Measurements from ENCODE around the gene C1orf35.

The C1orf35 gene

DNA sequence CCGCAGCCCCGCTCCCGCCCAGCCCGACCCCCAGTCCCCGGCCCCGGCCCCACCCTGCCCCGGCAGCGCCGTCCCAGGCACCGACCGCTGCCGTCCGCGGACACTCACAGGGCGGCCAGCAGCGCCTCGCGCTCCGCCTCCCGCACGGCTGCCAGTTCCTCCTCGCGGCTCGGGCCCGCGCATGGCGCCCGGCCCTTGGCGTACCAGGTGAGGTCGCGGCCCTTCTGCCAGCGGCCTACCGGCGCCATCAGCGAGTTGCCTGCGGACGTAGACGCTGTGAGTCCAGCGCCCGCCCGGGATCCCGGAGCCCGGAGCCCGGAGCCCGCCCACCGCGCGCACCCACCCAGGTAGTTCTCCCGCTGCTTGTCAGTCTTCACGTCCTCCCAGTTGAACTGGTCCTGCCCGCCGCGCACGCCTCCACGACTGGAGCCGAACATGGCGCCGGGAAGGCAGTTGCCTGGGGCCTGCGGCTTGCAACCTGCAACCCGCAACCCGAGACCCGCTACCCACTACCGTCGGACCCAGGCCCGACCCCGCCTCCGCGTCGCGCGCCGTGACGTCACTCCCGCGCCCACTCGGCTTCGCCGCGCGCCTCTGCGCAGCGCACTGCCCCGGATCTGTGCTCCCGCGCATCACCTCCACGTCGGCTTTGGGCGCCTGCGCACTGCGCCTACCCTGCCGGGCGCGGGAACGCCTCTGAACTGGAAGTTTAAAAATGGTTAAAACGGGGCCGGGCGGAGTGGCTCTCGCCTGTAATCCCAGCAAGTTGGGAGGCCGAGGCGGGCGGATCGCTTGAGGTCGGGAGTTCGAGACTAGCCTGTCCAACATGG lies at the start of gene C1orf35:
TSS of gene C1orf35 (minus strand) at position 535 of the 830 bp plus-strand sequence. CDS start at position 437, 98 bp downstream.
- peak; percentile 93 for DNase-seq

DNA sequence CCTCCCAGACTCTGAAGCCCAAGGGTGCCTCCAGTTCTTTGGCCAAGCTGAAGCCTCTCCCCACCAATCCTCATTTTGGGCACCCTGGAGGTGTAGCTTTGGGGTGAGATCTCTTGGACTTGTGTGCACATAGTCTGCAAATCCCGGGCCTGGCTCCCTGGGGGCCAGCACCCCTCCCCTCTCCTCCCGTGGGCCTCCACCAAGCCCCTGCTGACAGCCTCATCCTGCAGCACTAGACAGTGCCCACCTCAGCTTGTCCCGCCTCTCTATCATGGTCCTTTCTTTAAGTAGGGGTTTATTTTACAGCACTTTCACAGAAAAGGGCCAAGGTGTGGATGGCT lies 49.8 kb upstream of the C1orf35 start:
- DNase-seq: peak; percentile 12

GRCh38 chr1:228152097-228152917 lies 49.2 kb upstream of the C1orf35 start:
- peak; percentile 11 for DNase-seq

- DNase-seq: peak; percentile 14
Measured at GRCh38 chr1:228151180-228151925, 48.2 kb upstream of the C1orf35 start.

GRCh38 chr1:228150461-228151179 lies 47.5 kb upstream of the C1orf35 start:
- DNase-seq: peak; percentile 12

GRCh38 chr1:228150120-228150460 lies 47.0 kb upstream of the C1orf35 start:
- no peak for DNase-seq

DNA sequence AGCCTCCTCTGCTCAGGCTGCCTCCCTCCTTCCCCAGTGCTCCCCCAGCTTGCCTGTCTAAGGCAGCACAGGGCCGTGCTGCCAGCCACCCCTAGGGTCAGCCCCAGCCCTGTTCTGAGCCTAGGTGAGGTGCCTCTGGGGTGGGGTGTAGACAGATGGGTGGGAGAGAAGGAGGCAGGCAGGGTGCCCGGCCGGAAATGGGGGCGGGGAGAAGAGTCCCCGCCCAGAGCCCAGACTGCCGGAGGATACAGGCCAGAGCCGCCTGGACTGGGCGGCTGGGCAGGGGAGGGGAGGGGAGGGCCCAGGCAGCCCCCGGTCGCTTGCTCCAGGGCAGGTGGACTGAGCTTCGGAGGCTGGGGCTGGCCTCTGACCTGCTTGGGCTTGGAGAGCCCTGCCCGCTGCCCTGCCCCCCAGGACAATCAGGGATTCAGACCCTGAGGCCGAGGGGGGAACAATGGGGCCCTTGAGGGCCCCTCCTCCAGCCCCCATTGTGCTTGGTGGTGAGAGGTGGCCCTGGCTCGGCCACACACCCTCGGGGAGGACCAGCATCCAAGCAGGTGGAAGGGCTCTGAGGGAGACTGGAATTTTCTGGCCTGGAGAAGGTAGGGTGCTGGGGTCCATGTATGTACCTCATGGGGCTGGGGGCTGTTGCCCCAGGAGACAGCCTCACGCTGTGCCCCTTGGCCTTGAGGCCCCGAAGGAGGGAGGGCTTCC lies 46.4 kb upstream of the C1orf35 start, which contains the start of gene GJC2:
TSS of gene GJC2 (plus strand) at position 525 of the 714 bp plus-strand sequence. CDS start 7,829 bp downstream, outside the sequence.
- peak; percentile 12 for DNase-seq

DNA sequence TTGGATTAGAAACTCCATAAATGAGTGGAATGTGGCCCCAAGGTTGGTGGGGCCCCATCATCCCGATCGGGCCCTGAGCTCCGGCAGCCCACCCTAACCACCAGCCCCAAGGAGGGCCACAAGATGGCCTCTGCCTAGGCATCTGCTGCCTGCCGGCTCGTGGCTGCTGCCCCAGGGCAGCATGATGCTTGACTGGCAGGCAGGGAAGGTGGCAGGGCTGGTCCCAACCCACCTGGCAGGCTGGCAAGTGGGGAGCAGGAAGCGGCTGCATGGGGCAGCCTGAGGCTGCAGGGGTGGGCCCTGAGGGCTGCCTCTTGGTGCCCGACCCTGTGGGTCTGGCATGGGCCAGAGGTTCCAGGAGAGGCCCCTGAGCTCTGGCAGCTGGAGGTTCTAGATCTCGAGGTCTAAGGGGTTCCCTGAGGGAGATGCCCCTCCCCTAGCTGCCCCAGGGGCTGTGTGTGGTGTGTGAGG lies 45.8 kb upstream of the C1orf35 start:
- DNase-seq: no peak

DNA sequence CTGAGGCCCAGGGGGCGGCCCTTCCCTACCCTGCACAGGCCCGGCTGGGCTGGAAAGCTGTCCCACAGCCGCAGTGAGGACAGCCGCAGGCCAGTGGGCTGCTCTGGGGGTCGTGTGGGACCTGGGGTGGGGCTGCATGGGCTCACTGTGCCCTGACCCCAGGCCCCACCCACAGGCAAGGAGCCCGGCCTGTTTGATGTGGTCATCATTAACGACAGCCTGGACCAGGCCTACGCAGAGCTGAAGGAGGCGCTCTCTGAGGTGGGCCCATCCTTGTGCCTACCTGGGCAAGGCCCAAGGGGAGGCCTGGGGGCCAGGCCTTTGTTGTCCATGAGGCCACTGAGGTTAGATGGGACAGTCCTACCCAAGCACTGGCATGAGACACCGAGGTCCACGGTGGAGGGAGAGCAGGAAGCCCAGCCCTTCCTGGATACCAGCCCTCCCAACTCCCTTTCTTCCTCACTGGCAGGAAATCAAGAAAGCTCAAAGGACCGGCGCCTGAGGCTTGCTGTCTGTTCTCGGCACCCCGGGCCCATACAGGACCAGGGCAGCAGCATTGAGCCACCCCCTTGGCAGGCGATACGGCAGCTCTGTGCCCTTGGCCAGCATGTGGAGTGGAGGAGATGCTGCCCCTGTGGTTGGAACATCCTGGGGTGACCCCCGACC lies 45.2 kb upstream of the C1orf35 start:
- DNase-seq: peak; percentile 11

DNA sequence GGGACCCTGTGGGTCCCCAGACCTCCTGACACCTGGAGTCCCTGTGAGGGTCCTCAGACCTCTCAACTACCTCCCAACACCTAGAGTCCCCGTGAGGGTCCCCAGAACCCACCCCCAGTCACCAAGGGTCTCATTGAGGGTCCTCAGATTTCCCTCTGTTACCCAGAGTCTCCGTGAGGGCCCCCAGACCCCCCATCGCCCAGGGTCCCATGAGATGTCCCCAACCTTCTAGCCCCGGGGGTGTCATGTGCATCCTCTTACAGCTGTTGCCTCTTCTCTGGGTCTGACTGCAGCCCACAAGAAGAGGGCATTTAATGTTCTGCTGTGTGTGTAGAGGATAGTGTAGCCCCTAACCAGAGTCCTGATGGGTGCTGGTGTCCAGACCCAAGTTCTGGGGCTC lies 44.6 kb upstream of the C1orf35 start:
- no peak for DNase-seq

DNA sequence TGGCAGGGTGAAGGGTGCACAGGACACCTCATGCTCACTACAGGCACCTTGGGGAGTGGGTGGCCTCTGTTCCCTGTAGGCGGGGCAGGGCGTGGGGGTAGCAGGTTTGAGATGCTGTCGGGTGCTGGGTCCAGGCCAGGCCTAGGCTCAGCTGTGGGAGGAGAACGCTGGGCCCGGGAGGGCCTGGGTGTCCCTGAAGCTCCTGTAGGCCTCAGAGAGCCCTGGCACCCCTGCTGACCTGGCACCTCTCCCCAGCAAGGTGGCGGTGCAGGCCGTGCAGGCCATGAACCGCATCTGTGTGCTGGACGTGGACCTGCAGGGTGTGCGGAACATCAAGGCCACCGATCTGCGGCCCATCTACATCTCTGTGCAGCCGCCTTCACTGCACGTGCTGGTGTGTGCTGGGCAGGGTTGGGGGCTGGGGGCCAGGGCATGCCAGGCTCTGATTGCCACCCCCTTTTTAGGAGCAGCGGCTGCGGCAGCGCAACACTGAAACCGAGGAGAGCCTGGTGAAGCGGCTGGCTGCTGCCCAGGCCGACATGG lies 44.1 kb upstream of the C1orf35 start:
- peak; percentile 13 for DNase-seq

GRCh38 chr1:228146417-228147150 lies 43.5 kb upstream of the C1orf35 start:
- DNase-seq: no peak

DNA sequence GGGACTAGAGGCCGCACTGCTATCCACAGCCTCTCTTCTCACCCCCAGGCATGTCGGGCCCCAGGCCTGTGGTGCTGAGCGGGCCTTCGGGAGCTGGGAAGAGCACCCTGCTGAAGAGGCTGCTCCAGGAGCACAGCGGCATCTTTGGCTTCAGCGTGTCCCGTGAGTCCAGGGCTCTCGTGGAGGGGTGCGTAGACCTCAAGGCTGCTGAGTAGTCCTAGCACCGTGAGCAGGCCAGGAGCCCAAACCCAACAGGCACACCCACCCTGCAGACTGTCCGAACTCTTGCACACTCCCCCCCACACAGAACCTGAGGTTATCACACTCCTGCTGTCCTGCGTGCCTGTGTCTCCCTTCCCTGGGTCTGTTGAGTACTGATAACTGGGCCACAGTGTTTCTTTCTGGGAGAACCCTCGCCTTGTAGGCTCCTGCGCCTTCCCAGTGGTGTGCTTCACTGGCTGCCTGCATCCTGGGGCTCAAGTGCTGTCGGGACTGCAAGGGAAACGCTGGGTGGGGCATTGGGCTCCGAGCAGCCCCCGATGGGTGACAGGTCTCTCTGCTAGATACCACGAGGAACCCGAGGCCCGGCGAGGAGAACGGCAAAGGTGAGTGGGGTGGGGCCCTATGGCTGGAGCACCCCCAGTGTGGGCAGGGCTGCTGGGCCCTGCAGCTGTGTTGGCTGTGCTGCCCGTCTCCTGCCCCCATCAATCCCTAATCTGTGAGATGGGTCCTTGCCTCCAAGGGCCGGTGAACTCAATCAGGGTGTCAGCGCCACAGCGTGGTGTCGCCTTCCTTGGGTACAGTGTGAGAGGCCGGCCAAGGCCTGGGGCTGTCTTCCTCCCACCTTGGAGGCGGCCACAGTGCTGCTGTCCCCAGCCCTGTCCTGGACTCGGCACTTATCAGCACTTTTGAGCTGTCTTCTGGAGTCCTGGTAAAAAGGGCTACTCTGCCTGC lies 42.6 kb upstream of the C1orf35 start:
- DNase-seq: peak; percentile 12

GRCh38 chr1:228144993-228145343 lies 41.8 kb upstream of the C1orf35 start:
- no peak for DNase-seq

DNA sequence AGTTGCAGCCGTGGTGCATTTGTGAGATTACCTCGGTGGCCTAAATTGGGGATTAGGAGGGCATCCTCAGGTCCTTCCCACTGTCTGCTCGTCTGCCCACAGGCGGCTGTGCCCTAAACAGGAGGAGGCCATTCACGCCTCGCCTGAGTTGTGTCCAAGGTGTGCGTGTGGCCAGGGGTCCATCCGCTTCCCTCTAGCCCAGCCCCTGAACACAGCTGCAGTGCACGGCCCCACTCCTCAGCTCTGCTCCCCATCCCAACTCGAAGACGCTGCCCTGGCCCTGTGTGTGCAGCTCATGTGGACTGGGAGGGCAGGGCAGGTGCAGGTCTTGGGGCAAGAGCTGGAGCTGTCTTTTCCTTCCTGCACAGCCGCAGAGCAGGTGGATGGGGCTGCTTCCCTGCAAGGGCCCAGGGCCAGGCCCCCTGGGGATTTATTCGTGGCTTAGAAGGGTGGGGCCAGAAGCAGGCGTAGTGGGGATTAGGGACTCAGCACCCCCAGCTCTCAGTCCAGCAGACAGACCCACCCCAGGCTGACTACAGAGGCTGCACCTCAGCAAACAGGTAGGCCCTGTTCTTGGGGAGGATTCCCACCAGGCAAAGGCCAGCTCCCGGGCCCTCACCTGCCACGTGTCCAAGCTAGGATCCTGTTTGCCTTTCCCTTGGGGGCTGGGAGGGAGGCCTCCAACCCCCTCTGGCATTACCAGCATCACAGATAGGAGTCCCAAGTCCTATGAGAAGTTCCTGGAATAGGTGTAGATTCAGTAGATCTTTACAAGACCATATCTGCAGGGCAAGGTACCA lies 41.3 kb upstream of the C1orf35 start:
- no peak for DNase-seq

DNA sequence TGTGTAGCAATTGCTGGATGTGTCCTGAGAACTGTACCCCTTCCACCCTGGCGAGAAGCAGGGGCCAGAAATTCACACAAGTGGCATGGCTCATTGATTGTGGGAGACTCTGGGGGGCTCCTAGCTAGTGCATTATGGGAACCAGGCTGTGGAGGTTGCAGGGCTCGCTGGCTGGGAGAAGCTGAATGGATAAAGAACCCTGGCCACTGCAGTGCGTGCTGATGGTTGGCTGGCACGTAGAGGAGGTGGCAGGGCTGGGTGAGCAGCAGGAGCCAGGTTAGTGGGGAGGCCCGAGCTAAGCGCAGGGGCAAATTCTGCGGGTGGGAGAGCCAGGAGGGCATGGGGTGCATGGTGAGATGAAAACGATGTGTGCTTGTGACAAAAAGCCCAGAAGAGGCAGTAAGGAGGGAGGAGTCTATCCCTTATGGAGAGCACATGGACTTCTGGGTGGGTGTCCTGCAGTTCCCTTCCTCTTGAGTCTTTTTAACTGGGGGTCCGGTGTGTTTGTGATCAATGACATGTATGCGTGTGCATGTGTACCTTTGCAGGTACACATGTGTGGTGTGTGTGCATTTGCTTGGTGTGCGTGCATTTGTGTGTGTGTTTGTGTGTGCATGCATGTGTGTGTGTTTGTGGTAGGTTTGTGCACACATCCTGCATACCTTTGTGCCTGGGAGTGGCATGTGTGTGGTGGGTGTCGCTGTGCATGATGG lies 40.5 kb upstream of the C1orf35 start:
- DNase-seq: no peak

DNA sequence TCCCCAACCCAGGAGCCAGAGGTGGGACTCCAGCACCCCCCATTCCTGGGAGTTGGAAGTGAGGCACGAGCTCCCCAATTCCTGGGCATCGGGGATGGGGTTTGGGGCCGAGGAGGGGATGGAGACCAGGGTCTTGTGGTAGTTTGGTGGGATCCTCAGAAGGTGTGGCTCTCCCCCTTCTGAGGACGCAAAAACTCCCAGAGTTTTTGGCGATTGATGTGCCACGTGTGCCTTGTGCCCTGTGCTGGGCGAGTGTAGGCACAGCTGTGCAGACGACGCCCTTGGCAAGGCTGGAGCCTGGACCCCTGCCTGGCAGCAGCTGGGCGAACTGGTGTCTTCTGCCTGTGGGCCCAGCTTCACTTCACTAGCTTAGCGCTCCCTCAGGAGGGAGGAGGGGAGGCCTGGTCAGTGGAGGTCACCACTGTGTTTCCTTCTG lies 39.6 kb upstream of the C1orf35 start:
- DNase-seq: no peak

Measured in activated CD8-positive, alpha-beta memory T cell treated with anti-CD3 and anti-CD28 coated beads, Interleukin-2, amount 50 U/mL, for 4 hours (primary cell).